ENCODE data around the gene COL21A1.

The COL21A1 gene

DNA sequence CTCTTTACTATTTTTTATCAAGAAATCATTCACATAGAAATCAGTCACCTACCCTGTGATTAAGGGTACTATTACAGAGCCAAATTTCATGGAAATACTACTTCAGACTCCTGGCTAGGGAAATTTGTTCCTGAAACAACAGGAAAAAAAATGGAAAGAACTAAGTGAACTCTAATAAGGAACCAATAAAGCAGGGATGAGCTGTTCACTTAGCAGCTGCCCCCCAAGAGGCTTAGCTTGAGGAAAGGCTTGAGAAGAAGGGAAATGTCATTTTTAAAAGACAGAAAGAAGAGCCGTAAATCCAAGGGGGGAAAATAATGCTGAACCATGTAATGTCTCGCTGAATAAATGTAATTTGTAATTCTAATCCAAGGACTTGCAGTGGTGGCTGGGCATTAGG lies 88.8 kb downstream of the COL21A1 start (continued):
- TF ChIP-seq ZBTB8A (tag by site-specific recombination; IDR thresholded peaks at IDR 0.05): no peak
- TF ChIP-seq ZFP41 (tag by site-specific recombination; IDR thresholded peaks at IDR 0.05; ENCODE audit: borderline replicate concordance): no peak

DNA sequence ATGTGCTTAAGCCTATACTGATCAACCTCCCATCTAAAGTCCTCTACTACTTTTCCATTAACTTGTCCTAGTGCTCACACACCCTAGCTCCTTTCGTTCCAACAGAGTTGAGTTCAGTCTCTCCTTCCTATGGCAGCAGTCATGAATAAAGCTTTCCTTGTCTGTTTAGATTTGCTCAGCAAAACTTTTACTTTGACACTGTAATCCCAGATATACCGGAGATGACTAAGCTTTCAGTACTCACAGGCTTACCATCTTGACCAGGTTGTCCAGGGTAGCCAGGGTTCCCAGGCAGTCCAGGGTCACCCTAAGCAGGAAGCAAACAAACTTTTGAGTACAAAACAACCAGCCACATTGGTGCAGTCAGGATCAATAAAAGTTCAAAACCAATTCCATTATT lies 90.7 kb downstream of the COL21A1 start:
- Histone ChIP-seq H3K4me3 (ENCODE audit: low read depth, low read length) (no peak overlapping the region), H3K9me3 (ENCODE audit: control insufficient read depth, insufficient read depth, low read depth, low read length) (no peaks in the 10 kb centered on the region), H3K4me1 (ENCODE audit: control insufficient read depth, insufficient read depth, low read length) (peaks cover 2% of the 10 kb centered on the region; the same call in 1 of the 2 replicates), H3K27ac (ENCODE audit: extremely low read depth, low read depth, low read length) (no peak overlapping the region), H3K36me3 (ENCODE audit: control insufficient read depth in 2 of 2, insufficient read depth in 1 of 2, low read length in 2 of 2) (no peaks in the 10 kb centered on the region)
- POLR2A ChIA-PET: no interaction called here
- TF ChIP-seq ZNF350 (tag by site-specific recombination; IDR thresholded peaks at IDR 0.05): no peak
- no peak for TF ChIP-seq ZNF391 (tag by site-specific recombination; IDR thresholded peaks at IDR 0.05; ENCODE audit: borderline replicate concordance, low read depth)
- no peak for TF ChIP-seq KLF9 (tag by site-specific recombination; IDR thresholded peaks at IDR 0.05; ENCODE audit: low read depth)
- no peak for TF ChIP-seq ZSCAN23 (tag by site-specific recombination; IDR thresholded peaks at IDR 0.05)
- no peak for TF ChIP-seq PRDM10 (tag by site-specific recombination; IDR thresholded peaks at IDR 0.05)
- no peak for TF ChIP-seq KLF8 (tag by site-specific recombination; IDR thresholded peaks at IDR 0.05)
- no peak for TF ChIP-seq ZNF433 (tag by site-specific recombination; IDR thresholded peaks at IDR 0.05; ENCODE audit: low read depth)
- TF ChIP-seq ZNF76 (tag by site-specific recombination; IDR thresholded peaks at IDR 0.05; ENCODE audit: borderline replicate concordance, low read depth): no peak
- no peak for TF ChIP-seq ZNF792 (tag by site-specific recombination; IDR thresholded peaks at IDR 0.05)
- TF ChIP-seq ZNF16 (tag by site-specific recombination; IDR thresholded peaks at IDR 0.05; ENCODE audit: low read depth): no peak
- TF ChIP-seq, protein P1, sequence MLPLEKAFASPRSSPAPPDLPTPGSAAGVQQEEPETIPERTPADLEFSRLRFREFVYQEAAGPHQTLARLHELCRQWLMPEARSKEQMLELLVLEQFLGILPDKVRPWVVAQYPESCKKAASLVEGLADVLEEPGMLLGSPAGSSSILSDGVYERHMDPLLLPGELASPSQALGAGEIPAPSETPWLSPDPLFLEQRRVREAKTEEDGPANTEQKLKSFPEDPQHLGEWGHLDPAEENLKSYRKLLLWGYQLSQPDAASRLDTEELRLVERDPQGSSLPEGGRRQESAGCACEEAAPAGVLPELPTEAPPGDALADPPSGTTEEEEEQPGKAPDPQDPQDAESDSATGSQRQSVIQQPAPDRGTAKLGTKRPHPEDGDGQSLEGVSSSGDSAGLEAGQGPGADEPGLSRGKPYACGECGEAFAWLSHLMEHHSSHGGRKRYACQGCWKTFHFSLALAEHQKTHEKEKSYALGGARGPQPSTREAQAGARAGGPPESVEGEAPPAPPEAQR (tag by site-specific recombination; IDR thresholded peaks at IDR 0.05): no peak
- TF ChIP-seq SP2 (tag by site-specific recombination; IDR thresholded peaks at IDR 0.05): no peak
- no peak for TF ChIP-seq ZNF114 (tag by site-specific recombination; IDR thresholded peaks at IDR 0.05)
- TF ChIP-seq ZNF121 (tag by site-specific recombination; IDR thresholded peaks at IDR 0.05): no peak
- TF ChIP-seq TRIM28 (IDR thresholded peaks at IDR 0.05; ENCODE audit: borderline replicate concordance, low read length): no peak
- no peak for TF ChIP-seq ZNF426 (tag by site-specific recombination; IDR thresholded peaks at IDR 0.05)
- TF ChIP-seq KLF1 (tag by site-specific recombination; IDR thresholded peaks at IDR 0.05): no peak
- CTCF ChIA-PET: no interaction called here

GRCh38 chr6:56155634-56156141 lies 91.7 kb downstream of the COL21A1 start:
- TF ChIP-seq, protein P2, sequence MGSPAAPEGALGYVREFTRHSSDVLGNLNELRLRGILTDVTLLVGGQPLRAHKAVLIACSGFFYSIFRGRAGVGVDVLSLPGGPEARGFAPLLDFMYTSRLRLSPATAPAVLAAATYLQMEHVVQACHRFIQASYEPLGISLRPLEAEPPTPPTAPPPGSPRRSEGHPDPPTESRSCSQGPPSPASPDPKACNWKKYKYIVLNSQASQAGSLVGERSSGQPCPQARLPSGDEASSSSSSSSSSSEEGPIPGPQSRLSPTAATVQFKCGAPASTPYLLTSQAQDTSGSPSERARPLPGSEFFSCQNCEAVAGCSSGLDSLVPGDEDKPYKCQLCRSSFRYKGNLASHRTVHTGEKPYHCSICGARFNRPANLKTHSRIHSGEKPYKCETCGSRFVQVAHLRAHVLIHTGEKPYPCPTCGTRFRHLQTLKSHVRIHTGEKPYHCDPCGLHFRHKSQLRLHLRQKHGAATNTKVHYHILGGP (tag by site-specific recombination; IDR thresholded peaks at IDR 0.05): no peak
- no peak for TF ChIP-seq ZNF514 (tag by site-specific recombination; IDR thresholded peaks at IDR 0.05)
- no peak for TF ChIP-seq ZNF175 (tag by site-specific recombination; IDR thresholded peaks at IDR 0.05)
- TF ChIP-seq, protein P3, sequence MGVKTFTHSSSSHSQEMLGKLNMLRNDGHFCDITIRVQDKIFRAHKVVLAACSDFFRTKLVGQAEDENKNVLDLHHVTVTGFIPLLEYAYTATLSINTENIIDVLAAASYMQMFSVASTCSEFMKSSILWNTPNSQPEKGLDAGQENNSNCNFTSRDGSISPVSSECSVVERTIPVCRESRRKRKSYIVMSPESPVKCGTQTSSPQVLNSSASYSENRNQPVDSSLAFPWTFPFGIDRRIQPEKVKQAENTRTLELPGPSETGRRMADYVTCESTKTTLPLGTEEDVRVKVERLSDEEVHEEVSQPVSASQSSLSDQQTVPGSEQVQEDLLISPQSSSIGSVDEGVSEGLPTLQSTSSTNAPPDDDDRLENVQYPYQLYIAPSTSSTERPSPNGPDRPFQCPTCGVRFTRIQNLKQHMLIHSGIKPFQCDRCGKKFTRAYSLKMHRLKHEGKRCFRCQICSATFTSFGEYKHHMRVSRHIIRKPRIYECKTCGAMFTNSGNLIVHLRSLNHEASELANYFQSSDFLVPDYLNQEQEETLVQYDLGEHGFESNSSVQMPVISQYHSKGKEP (tag by site-specific recombination; IDR thresholded peaks at IDR 0.05): no peak
- no peak for TF ChIP-seq ZNF548 (tag by site-specific recombination; IDR thresholded peaks at IDR 0.05)
- TF ChIP-seq ZNF449 (tag by site-specific recombination; IDR thresholded peaks at IDR 0.05): no peak
- peak; percentile 91 for TF ChIP-seq KLF1 (tag by site-specific recombination; IDR thresholded peaks at IDR 0.05)
- TF ChIP-seq ZBTB1 (tag by site-specific recombination; IDR thresholded peaks at IDR 0.05): no peak
- Histone ChIP-seq H3K27ac (ENCODE audit: extremely low read depth, low read depth, low read length) (no peak overlapping the region), H3K4me1 (ENCODE audit: control insufficient read depth, insufficient read depth, low read length) (peaks cover 2% of the 10 kb centered on the region; the same call in 1 of the 2 replicates), H3K4me3 (ENCODE audit: low read depth, low read length) (no peak overlapping the region), H3K9me3 (ENCODE audit: control insufficient read depth, insufficient read depth, low read depth, low read length) (no peaks in the 10 kb centered on the region), H3K36me3 (ENCODE audit: control insufficient read depth in 2 of 2, insufficient read depth in 1 of 2, low read length in 2 of 2) (no peaks in the 10 kb centered on the region)
- ChIA-PET CTCF (interaction anchor here (0.6 kb wide), 2 partner anchors 11 to 90 kb away, joined by 3 read pairs; no protein-coding TSS in a partner anchor), POLR2A (no interaction called here)

Data from HEK293 (cell line).